ENCODE measurements around the gene EFCAB8. TPM values are rescaled to one million over a fixed set of nuclear protein-coding genes. Genes with fewer than 3 reads are reported as not detected.

EFCAB8 gene
- total RNA-seq, 1 donor: not detected

DNA sequence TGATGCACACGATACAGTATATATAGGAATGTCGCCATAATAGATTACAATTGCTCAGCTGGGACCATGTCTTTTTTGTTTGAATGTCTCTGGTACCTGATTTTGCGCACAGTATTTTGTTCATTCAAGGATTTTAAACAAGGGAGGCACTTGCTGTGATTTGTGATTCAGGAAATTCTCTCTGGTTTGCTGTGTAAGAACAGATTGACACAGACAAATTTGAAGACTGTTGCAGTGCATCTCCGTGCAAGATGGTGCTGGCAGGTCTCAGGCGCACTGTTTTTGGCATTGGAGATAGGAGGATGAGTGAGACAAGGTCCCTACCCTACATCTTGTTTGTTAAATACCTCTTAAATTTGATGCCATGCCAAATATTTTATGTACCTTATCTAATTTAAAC lies 36.5 kb upstream of the EFCAB8 start:
- TF ChIP-seq, protein P1, sequence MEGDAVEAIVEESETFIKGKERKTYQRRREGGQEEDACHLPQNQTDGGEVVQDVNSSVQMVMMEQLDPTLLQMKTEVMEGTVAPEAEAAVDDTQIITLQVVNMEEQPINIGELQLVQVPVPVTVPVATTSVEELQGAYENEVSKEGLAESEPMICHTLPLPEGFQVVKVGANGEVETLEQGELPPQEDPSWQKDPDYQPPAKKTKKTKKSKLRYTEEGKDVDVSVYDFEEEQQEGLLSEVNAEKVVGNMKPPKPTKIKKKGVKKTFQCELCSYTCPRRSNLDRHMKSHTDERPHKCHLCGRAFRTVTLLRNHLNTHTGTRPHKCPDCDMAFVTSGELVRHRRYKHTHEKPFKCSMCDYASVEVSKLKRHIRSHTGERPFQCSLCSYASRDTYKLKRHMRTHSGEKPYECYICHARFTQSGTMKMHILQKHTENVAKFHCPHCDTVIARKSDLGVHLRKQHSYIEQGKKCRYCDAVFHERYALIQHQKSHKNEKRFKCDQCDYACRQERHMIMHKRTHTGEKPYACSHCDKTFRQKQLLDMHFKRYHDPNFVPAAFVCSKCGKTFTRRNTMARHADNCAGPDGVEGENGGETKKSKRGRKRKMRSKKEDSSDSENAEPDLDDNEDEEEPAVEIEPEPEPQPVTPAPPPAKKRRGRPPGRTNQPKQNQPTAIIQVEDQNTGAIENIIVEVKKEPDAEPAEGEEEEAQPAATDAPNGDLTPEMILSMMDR (IDR thresholded peaks at IDR 0.05; ENCODE audit: insufficient read depth, low read length): no peak
- no peak overlapping the region for H3K4me3 ChIP-seq (ENCODE audit: low read depth, low read length)
- no peak for DNase-seq (ENCODE audit: low read depth)

DNA sequence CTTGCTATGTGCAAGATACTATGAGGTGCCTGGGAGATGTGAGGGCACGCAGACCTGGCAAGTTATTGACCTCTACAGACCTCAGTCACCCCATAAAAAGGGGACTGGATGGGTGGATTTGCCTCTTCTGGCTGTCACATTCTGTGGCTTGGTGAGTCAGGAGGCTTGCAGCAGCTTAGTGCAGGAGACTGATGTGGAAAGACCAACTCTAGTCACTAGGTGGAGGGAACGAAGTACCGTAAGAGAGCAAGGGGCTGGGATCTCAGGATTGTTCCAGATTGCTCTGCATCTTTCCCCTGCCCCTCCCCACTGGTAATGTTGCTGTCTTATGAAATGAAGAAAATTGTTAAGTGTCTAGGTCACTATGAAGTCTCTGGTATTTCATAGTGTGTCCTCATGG lies 35.6 kb upstream of the EFCAB8 start:
- DNase-seq (ENCODE audit: low read depth): peak; percentile 77
- H3K4me3 ChIP-seq (ENCODE audit: low read depth, low read length): no peak overlapping the region
- TF ChIP-seq, protein P1 (IDR thresholded peaks at IDR 0.05; ENCODE audit: insufficient read depth, low read length): peak; percentile 43

GRCh38 chr20:32823737-32824588 lies 34.8 kb upstream of the EFCAB8 start:
- TF ChIP-seq, protein P1 (IDR thresholded peaks at IDR 0.05; ENCODE audit: insufficient read depth, low read length): no peak
- DNase-seq (ENCODE audit: low read depth): peak; percentile 29
- H3K4me3 ChIP-seq (ENCODE audit: low read depth, low read length): no peak overlapping the region

DNA sequence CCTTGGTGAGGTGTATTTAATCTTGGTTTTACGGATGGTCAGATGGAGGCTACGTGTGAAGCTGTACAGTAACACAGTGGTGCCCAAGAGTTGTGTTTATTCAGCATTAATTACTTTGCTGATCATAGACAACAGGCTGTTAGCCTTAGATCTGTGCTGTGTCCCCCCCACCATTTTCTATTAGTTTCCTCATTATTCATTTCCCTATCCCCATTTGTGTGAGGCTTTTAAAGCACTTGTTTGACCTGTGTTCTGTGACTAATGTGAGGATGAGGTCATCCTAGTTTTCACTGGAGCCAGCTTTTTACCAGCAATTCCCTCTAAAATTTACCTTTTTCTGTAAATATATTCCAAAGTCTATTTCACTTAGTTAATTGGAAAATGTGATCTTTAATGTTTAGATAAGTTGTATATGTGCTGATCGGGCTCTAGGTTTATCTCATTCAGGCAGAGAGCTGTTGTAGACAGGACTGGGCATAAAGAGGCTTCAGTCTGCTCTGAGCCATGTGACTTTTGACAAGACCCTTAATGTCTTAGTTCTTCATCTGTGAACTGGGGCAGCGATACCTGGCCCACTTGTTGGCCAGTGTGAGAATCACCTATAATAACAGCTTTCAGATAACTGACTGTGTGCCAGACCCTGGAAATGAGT lies 30.6 kb upstream of the EFCAB8 start:
- DNase-seq (ENCODE audit: low read depth): peak; percentile 16
- H3K4me3 ChIP-seq (ENCODE audit: low read depth, low read length): no peak overlapping the region
- TF ChIP-seq, protein P1 (IDR thresholded peaks at IDR 0.05; ENCODE audit: insufficient read depth, low read length): no peak

DNA sequence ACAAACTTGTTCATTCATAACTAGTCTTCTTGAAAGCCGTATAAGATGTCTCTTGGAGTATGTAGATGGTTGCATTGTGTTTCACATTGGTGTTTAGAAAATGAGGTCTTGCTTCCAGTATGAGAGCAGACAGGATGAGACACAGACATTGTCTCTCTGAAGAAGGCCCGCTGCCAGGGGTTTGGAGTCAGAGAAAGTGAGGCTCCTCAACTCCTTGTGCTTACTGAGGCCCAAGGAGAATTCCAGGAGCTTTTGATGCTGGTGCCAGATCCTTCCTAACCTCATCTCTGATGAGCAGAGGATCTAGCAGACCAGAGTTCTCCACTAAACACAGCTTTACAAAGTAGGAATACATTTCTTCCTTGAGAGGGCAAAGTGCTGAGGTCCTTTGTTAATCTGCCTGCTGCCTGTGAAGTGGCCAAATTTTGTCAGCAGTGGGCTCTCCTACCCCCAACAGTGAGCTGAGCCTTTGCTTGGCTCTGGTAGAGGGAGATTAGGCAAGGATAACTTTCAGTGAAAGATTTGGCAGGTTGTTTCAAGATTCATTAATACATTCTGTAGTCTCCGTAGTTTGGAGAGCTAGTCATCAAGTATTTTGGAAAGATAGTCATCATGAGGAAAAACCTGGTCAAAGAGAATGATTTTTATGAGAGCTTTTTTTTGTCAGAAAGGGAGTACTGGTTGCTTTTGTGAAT lies 29.3 kb upstream of the EFCAB8 start:
- no peak overlapping the region for H3K4me3 ChIP-seq (ENCODE audit: low read depth, low read length)
- peak; percentile 68 for DNase-seq (ENCODE audit: low read depth)
- TF ChIP-seq, protein P1 (IDR thresholded peaks at IDR 0.05; ENCODE audit: insufficient read depth, low read length): no peak

- DNase-seq (ENCODE audit: low read depth): peak; percentile 29
- H3K4me3 ChIP-seq (ENCODE audit: low read depth, low read length): no peak overlapping the region
- TF ChIP-seq, protein P1 (IDR thresholded peaks at IDR 0.05; ENCODE audit: insufficient read depth, low read length): no peak
These were observed 28.3 kb upstream of the EFCAB8 start for GRCh38 chr20:32830437-32830836.
